Activated CD8-positive, alpha-beta memory T cell treated with anti-CD3 and anti-CD28 coated beads for 48 hours (primary cell): ENCODE data around the gene ZNF366.
"Not testable (repeated sequence)": the region's sequence is repeated elsewhere in the genome, so short reads cannot be mapped to it uniquely, and the experiment has no call there.

ENCODE experiments used
- DNase-seq, 3 experiments: peaks; one replicate each; pipeline ENCODE4 v3.0.0-alpha.2; 2020; ENCODE audit warnings: low read depth in 2 of 3, low spot score in 2 of 3

Gene ZNF366

DNA sequence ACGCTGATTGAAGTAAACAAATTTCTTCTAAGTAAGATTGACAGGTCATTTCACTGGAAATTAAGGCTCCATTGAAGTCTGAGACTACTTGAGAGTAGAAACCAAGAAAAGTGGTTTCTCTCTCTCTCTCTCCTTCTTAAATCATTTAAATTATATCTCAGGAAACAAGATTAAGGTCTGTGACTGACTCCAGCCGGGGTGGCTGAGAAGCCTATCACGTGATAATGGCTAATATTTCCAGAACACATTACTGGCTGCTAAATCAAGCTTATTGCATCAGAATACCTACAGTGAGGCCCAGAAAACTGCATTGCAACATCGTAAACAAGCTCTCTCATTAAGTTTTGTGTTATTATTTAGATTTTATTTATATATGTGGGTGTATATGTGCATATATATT, 98.6 kb downstream of the ZNF366 start:
- DNase-seq, result no peak

DNA sequence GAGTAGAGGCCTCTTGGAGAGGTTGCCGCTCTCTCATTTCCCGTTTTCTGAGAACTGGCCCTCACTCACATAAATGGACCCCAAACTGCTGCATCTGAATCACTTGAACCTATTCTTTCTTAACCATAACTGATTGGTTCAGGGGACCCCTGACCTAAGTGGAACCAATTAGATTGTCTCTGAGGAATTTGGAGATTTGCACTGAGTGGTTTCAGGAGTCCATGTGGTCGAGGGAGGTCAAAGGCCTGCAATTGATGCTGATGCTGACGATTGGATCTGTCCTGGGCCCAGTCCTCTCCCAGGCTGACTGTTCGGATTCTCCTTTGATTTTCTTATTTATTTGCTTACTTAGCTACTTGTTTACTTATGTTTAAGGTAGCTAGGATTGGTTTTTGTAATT, 99.1 kb downstream of the ZNF366 start:
- DNase-seq, result no peak

DNA sequence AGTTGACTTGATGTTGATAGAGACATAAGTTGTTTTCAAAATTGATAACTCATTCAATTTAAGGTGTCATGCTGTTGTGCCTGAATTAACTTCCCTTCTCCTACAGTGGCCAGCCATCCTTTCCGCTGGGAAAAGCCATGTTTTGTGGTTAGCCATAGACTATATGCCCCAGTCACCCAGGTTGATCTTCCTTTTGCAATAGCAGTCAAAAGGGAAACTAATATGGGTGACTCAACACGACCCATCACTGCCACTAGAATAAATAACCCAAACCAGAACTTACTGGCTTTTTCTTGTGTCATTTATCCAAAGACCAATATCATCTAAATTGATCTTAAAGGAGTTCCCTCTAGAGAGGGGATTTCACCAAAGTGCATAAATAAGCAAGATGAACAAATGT, 99.7 kb downstream of the ZNF366 start:
- no peak for DNase-seq

DNA sequence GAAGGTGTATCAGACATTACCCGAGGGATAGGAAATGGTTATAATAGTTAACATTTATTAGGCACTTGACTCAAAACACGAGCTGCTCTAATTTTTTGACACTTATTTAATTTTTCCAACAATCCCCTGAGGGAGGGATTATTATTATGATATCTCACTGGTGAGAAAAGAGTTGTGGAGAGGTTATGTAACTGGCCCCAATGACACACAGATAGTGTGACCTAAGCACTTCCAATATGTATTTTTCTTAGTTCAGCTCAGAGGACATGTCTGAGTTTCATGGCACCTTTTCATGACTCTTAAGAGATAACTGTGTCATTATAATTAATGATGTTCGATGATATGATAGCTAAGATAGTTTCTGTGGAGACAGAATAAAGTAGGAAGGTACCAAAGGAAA, 100.1 kb downstream of the ZNF366 start:
- DNase-seq, result no peak

DNA sequence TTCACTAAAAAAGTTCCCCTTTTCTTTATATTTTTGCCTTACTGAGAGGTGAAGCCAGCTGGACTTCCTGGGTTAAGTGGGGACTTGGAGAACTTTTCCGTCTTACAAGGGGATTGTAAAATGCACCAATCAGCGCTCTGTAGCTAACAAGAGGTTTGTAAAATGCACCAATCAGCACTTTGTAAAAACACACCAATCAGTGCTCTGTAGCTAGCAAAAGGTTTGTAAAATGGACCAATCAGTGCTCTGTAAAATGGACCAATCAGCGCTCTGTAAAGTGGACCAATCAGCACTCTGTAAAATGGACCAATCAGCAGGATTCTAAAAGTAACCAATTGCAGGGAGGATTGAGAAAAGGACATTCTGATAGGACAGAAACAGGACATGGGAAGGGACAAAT, 102.4 kb downstream of the ZNF366 start:
- DNase-seq, result not testable (repeated sequence)

DNA sequence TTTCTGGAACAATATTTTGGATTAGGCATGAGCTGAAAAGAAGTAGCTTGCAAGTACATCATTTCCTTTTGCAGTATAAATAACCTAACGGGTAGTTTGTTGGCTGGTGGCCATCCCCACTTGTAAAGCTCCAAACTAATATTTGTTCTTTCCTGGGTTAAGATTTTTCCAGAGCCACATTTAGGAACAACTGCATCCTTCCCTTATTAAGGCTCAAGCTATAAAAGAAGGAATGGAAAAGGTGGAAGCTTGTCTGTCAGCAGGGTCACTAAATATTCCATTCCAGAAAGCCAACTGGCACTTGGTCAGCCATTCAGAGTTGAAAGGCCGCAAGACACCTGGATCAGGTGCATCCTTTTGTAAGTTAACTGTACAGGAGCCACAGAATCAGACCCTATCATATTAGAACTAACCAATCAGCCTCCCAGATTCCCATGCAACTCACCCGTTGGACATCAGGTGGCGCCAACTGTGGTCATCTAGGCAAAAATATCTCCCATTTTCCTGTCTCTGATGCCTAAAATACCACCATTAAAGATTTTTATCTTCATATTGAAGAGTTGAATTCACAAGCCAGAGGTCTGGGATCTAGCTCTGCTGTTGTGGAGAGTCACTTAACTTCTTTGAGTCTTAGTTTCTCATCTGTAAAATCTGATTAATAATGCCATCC, 104.1 kb downstream of the ZNF366 start:
- no peak for DNase-seq

DNA sequence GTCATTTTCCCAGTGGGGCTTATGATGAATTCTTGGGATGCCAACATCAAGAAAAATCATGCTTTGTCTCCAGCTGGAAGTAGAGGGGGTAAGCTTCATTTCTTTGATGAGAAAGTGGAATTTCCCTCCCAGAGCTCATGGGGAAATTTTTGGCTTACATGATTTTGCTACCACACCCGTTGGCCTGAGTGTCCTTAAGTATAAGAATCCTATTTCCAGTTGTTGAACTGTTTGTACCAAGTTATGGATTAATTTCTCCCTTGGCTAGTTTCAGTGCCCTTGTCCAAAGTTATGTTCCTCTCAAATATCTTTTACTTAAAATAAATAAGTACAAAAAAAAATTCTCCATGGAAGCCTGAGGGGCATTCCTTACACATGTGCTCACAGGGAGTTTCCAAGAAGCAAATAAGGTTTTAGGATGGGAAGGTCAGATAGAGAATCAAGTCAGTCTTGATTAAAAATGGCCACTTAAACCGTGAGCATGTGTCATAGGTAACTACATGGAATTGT, 104.8 kb downstream of the ZNF366 start:
- no peak for DNase-seq

DNA sequence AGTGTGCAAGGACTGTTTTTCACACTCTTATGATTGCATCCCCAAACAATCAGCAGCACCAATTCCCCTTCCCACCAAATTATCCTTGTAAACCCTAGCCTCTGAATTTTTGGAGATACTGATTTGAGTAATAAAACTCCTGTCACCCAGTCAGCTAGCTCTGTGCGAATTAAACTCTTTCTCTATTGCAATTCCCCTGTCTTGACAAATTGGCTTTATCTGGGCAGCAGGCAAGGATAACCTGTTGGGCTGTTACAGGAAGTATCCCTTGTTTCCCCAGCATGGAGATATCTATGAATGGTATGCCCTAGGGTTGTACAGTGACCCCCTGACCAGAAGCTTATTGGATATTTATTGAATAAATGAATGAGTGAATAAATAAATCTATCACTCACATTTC, 106.3 kb downstream of the ZNF366 start:
- no peak for DNase-seq

DNA sequence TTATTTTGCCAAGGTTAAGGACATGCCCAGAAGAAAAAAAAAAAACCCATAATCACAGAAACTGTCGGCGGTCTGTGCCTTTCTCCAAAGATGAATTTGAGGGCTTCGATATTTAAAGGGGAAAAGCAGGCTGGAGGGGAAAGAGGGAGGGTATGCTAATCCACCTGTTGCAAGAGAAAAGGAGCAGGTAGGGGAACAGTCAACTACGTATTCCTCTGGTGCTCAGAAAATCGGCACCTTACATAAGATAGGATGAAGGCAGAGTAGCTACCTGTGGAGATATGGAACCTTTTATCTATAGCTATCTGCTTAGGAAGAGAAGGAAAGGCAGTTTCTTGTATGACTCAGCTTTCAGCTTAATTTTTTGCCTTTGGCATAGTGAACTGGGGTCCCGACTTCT, 109.4 kb downstream of the ZNF366 start:
- no peak for DNase-seq

DNA sequence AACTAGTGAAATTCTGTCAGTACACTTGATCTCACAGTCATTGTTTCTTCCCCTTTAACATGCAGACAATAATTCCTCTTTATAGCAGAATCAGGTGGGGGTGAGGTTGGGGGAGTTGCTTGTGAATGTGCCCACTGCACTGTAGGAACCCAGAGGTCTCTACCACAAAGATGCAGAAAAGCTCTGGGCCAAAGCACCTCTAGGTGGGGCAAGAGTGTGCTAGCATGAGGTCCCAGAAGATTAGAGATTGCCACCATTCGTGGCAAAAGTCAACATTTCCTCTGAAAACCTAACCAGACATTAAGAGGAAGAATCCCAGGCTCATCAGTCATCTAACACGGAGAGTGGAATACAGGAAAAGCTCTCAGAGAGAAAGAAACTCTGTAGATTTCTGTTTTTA, 112.5 kb downstream of the ZNF366 start:
- no peak for DNase-seq

DNA sequence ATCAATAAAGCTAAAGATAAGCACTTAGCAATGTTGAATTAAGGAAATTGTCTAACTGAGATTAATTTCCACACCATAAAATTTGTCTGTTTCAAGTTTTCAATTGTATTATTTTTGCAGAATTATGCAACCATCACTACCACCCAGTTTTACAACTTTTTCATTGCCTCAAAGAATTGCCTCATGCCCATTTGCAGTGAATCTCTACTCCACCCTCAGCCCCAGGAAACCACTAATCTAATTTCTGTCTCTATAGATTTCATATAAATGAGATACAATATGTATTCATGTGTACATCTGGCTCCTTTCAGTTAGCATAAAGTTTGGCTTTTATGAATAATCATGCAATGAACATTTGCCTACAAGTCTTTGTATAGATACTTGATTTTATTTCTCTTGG, 114.2 kb downstream of the ZNF366 start:
- no peak for DNase-seq
